HCT116 (cell line): ENCODE results near the gene SOCS4.

Source experiments
- CEBPB ChIP-seq: IDR thresholded peaks from 2 replicates; pipeline ENCODE4 v1.6.1; 2012; ENCODE audit warnings: low read depth
- CTCF ChIP-seq, 3 experiments: fragments of 200-600 bp in 1 of 3; sonication (generic) in 1 of 3; IDR thresholded peaks in 2 of 3; conservative IDR thresholded peaks in 1 of 3; 2 replicates each; pipeline ENCODE4 v1.5.1; 2012 to 2017; ENCODE audit warnings: low read depth in 2 of 3, low read length in 2 of 3, antibody characterized with exemption in 1 of 3, borderline replicate concordance in 1 of 3, control low read depth in 1 of 3, mild to moderate bottlenecking in 1 of 3, mixed read lengths in 1 of 3, mixed run types in 1 of 3, moderate library complexity in 1 of 3; ENCODE audit not compliant: insufficient read depth in 1 of 3
- ELF1 ChIP-seq: IDR thresholded peaks from 2 replicates; pipeline ENCODE4 v1.6.1; 2012; ENCODE audit warnings: low read depth, borderline replicate concordance
- EZH2phosphoT487 ChIP-seq: fragments of 200-600 bp; IDR thresholded peaks from 2 replicates; pipeline ENCODE4 v1.6.1; 2018; ENCODE audit warnings: antibody characterized with exemption, borderline replicate concordance
- POLR2A ChIP-seq: IDR thresholded peaks from 2 replicates; pipeline ENCODE4 v1.7.0; 2011; ENCODE audit warnings: borderline replicate concordance; ENCODE audit not compliant: insufficient read depth, insufficient read length; ENCODE audit errors: extremely low read depth
- TCF7L2 ChIP-seq: IDR thresholded peaks from 2 replicates; pipeline ENCODE4 v1.7.0; 2011; ENCODE audit warnings: borderline replicate concordance, inconsistent platforms; ENCODE audit not compliant: insufficient read depth, insufficient read length; ENCODE audit errors: extremely low read depth
- YY1 ChIP-seq: IDR thresholded peaks from 2 replicates; pipeline ENCODE4 v1.6.1; 2011; ENCODE audit warnings: low read length, low read depth, moderate library complexity, mild to moderate bottlenecking; ENCODE audit not compliant: insufficient replicate concordance; ENCODE audit errors: extremely low read depth

DNA sequence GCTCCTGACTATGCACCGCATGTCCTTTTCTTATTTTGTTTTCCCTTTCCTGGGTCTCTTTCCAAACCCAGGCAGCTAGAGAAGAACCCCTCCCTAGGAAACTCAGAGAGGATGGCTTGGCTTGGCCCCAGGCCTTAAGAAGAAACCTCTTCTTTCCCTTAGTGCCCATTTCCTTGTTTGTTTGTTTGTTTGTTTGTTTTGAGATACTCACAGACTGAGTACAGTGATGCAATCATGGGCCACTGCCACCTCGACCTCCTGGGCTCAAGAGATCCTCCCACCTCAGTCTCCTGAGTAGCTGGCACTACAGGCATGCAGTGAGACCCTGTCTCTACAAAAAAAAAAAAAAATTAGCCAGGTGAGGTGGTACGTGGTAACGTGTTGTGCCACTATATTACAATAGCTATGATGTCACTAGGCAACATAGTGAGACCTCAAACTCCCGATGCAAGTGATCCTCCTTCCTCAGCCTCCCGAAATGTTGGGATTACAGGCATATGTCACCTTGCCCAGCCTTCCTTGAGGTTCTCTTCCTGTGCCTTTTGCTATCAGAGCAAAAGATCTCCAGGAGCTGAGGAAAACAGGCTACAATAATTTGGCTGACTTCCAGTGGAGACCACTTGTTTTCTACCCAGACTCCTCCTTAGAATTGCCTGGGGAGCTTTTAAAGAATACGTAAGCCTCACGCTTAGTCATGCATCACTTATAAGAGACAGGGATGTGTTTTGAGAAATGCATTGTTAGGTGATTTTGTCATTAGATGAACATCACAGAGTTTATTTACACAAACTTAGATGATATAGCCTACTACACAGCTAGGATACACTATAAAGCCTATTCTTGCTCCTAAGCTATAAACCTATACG is 67.5 kb downstream of the SOCS4 start:
- TF ChIP-seq CTCF (IDR thresholded peaks at IDR 0.05 in 2 of 3, conservative IDR thresholded peaks at IDR 0.05 in 1 of 3; ENCODE audit: borderline replicate concordance in 1 of 3, insufficient read depth in 1 of 3, low read depth in 2 of 3, low read length in 2 of 3) (no peak), ELF1 (no peak), POLR2A (no peak), TCF7L2 (no peak), EZH2phosphoT487 (no peak), YY1 (no peak), CEBPB (no peak)
